ENCODE measurements around the gene TBL3.

DNA sequence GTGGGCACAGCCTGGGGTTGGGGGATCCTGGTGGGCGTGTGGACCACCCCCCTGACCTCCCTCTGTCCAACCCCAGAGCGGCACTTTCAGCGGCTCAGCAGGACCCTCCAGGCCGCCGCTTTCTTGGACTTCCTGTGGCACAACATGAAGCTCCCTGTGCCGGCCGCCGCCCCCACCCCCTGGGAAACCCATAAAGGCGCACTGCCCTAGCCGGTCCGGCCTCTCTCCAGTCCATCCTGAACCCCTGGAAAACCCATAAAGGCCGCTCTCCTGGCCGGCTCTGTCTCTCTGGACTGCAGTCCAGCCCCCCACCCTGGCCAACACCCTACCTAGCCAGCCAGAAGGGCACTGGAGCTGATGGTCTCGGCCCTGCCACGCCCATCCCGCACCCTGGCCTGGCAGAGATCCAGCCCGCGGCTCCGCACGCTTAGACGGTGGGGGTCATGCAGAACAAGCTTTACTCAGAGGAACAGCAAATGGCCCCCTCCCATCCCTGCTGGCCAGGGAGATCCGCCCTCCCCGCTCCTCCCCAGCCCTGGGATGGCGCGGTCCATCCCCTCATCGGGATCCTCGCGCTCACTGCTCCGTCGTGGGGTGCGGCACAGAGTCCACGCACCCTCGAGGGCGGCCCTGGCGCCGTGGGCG is 6.7 kb downstream of the TBL3 start:
- TF ChIP-seq, protein P1, sequence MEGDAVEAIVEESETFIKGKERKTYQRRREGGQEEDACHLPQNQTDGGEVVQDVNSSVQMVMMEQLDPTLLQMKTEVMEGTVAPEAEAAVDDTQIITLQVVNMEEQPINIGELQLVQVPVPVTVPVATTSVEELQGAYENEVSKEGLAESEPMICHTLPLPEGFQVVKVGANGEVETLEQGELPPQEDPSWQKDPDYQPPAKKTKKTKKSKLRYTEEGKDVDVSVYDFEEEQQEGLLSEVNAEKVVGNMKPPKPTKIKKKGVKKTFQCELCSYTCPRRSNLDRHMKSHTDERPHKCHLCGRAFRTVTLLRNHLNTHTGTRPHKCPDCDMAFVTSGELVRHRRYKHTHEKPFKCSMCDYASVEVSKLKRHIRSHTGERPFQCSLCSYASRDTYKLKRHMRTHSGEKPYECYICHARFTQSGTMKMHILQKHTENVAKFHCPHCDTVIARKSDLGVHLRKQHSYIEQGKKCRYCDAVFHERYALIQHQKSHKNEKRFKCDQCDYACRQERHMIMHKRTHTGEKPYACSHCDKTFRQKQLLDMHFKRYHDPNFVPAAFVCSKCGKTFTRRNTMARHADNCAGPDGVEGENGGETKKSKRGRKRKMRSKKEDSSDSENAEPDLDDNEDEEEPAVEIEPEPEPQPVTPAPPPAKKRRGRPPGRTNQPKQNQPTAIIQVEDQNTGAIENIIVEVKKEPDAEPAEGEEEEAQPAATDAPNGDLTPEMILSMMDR (IDR thresholded peaks at IDR 0.05): no peak
- TF ChIP-seq MYC (IDR thresholded peaks at IDR 0.05; ENCODE audit: borderline replicate concordance, low read length): no peak
- TF ChIP-seq CHD4 (IDR thresholded peaks at IDR 0.05; ENCODE audit: borderline replicate concordance): no peak
- no peak for TF ChIP-seq CEBPB (IDR thresholded peaks at IDR 0.05)
- TF ChIP-seq SMC3 (IDR thresholded peaks at IDR 0.05): no peak
- TF ChIP-seq POLR2A (IDR thresholded peaks at IDR 0.05; ENCODE audit: low read length): no peak
